Activated naive CD4-positive, alpha-beta T cell treated with anti-CD3 and anti-CD28 coated beads for 36 hours (primary cell): ENCODE measurements around the gene CAMTA1. TPM values are rescaled to one million over a fixed set of nuclear protein-coding genes. Genes with fewer than 3 reads are reported as not detected.

Source experiments
- CTCF ChIA-PET: fragments of 350-600 bp; sonication (Branson Sonifier 250); formaldehyde crosslinking; loops from one replicate; lab custom pipeline; 2021; ENCODE audit warnings: antibody characterized with exemption; lab: Charles Lee
- DNase-seq: peaks from one replicate; pipeline ENCODE4 v3.0.0-alpha.2; 2020
- H3K27ac Mint-ChIP-seq: one replicate; pipeline ENCODE4 v1.8.0; 2021; ENCODE audit warnings: mild to moderate bottlenecking, mixed read lengths
- H3K27me3 Mint-ChIP-seq: one replicate; pipeline ENCODE4 v1.8.0; 2021; ENCODE audit warnings: low read depth, mixed read lengths
- H3K36me3 Mint-ChIP-seq: one replicate; pipeline ENCODE4 v1.8.0; 2021; ENCODE audit warnings: low read depth, mixed read lengths
- H3K4me1 Mint-ChIP-seq: one replicate; pipeline ENCODE4 v1.8.0; 2021; ENCODE audit warnings: low read depth, mixed read lengths
- H3K4me3 Mint-ChIP-seq: one replicate; pipeline ENCODE4 v1.8.0; 2021; ENCODE audit warnings: mild to moderate bottlenecking, moderate library complexity, mixed read lengths
- H3K9me3 Mint-ChIP-seq: one replicate; pipeline ENCODE4 v1.8.0; 2021; ENCODE audit warnings: mixed read lengths
- intact Hi-C: fragments of 100-400 bp; cut with micrococcal nuclease; formaldehyde crosslinking; loops from one replicate; pipeline ENCODE4 v1.15.1; 2023
- total RNA-seq, 2 experiments: library from RNA; stranded (reverse); gene quantifications; one replicate each; pipeline ENCODE4 v1.2.3, GENCODE V29; 2021

The CAMTA1 gene
- total RNA-seq, 2 experiments from 2014 or later = 61.5 to 70.9 TPM

- no peak overlapping the region for H3K4me3 Mint-ChIP-seq
- peaks cover 31% of the 10 kb centered on the region for H3K36me3 Mint-ChIP-seq
- peaks cover 15% of the 10 kb centered on the region for H3K9me3 Mint-ChIP-seq
- CTCF ChIA-PET = no interaction called here
- H3K27me3 Mint-ChIP-seq = no peaks in the 10 kb centered on the region
- no peaks in the 10 kb centered on the region for H3K4me1 Mint-ChIP-seq
- intact Hi-C loops = no loop called here
- H3K27ac Mint-ChIP-seq = no peak overlapping the region
- DNase-seq = no peak
Measured at GRCh38 chr1:7813677-7814373, 1028.6 kb downstream of the CAMTA1 start.

Other genes with a start within 250 kb of the CAMTA1 start
- 10 to 100 TPM; 24.6 to 29.6 TPM for gene NOL9, start 230.9 kb upstream of the CAMTA1 start, total RNA-seq
- gene TAS1R1, start 230.1 kb upstream of the CAMTA1 start, total RNA-seq = not detected
- 10 to 100 TPM; 15.0 to 18.3 TPM for gene ZBTB48, start 205.5 kb upstream of the CAMTA1 start, total RNA-seq
- 10 to 100 TPM; 21.0 to 23.3 TPM for gene KLHL21, start 182.6 kb upstream of the CAMTA1 start, total RNA-seq
- 10 to 100 TPM; 10.8 to 11.3 TPM for gene PHF13, start 171.7 kb upstream of the CAMTA1 start, total RNA-seq
- 10 to 100 TPM; 27.3 to 30.9 TPM for gene THAP3, start 160.6 kb upstream of the CAMTA1 start, total RNA-seq
- gene DNAJC11, start 83.6 kb upstream of the CAMTA1 start, total RNA-seq = 10 to 100 TPM; 31.6 to 32.5 TPM